SK-N-SH treated with all-trans-retinoic acid at 6 μM for 48 hours (cell line): ENCODE measurements around the gene MRPL46.

Experiments used
- CREB5 ChIP-seq: fragments of 250-450 bp; sonication (Bioruptor Pico); IDR thresholded peaks from 2 replicates; pipeline ENCODE4 v1.5.1; 2020; ENCODE audit warnings: low read depth, mild to moderate bottlenecking, moderate library complexity
- RARB ChIP-seq: fragments of 250-450 bp; sonication (Bioruptor Pico); IDR thresholded peaks from 2 replicates; pipeline ENCODE4 v1.8.0; 2021; ENCODE audit warnings: mild to moderate bottlenecking, moderate library complexity
- SNAI2 ChIP-seq: fragments of 250-450 bp; sonication (Bioruptor Pico); IDR thresholded peaks from 2 replicates; pipeline ENCODE4 v1.5.0; 2020; ENCODE audit warnings: mild to moderate bottlenecking, moderate library complexity
- ZFP3 ChIP-seq: fragments of 250-450 bp; sonication (Bioruptor Pico); IDR thresholded peaks from 2 replicates; pipeline ENCODE4 v1.5.0; 2020; ENCODE audit warnings: mild to moderate bottlenecking, moderate library complexity
- ZNF70 ChIP-seq: fragments of 450-650 bp; formaldehyde crosslinking; IDR thresholded peaks from 2 replicates; pipeline ENCODE4 v1.5.0; 2020; ENCODE audit warnings: mild to moderate bottlenecking, moderate library complexity

GRCh38 chr15:88513195-88513594 lies 46.0 kb upstream of the MRPL46 start:
- TF ChIP-seq RARB (no peak), ZNF70 (CRISPR knock-in tag) (no peak), ZFP3 (CRISPR knock-in tag) (no peak), SNAI2 (no peak), CREB5 (CRISPR knock-in tag) (no peak)
